Renal pelvis (tissue), 4 donors: Measurements from ENCODE around the gene LCLAT1. TPM values are rescaled to one million over a fixed set of nuclear protein-coding genes. Genes with fewer than 3 reads are reported as not detected.
"Not testable (repeated sequence)": the region's sequence is repeated elsewhere in the genome, so short reads cannot be mapped to it uniquely, and the experiment has no call there.

Experiments
- DNase-seq: peaks from one replicate; pipeline ENCODE4 v3.0.0-alpha.2; 2013
- polyA plus RNA-seq, 3 donors: library from polyadenylated mRNA; unstranded; fragments of 120-200 nt; gene quantifications; one replicate each; pipeline ENCODE4 v1.2.1, GENCODE V29; 2013; ENCODE audit not compliant: insufficient read length in 3 of 3

Gene LCLAT1
- polyA plus RNA-seq, 3 donors, result 16.7 to 21.0 (median 20.6) TPM

DNA sequence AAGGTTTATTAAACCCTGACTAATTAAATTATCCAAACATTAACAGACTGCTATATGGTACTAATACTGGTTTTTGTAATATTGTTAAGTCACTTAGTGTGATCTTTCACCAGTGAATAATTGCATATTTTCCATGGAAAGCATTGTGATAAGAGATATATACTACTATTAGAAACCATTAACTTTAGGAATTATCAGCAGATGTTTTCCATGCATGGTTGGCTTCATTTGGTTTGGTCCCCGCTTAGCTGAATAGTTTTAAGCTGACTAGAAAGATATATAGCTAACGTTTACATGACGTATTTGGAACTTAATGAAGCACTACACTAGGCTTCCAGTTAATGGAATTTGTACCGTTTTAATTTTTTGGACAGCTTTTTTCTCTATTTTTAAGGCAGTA lies 37.9 kb downstream of the LCLAT1 start:
- DNase-seq, result no peak

DNA sequence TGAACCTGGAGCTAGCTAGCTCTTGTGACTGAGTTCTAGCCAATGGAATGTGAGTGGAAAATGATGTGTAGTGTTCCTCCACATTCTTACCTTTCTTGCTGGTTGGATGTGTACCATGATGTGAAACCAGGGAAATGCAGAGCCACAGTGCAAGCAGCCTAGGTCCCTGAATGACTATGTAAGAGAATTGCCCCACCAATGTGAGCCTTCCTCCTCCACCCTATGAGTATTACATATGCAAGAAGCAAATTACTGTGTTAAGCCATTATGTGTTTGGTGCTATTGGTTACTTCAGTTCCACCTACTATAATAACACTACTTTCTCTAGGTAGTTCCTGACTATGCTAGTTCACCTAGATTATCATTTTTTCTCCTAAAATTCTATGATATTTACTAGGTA lies 39.6 kb downstream of the LCLAT1 start:
- no peak for DNase-seq

DNA sequence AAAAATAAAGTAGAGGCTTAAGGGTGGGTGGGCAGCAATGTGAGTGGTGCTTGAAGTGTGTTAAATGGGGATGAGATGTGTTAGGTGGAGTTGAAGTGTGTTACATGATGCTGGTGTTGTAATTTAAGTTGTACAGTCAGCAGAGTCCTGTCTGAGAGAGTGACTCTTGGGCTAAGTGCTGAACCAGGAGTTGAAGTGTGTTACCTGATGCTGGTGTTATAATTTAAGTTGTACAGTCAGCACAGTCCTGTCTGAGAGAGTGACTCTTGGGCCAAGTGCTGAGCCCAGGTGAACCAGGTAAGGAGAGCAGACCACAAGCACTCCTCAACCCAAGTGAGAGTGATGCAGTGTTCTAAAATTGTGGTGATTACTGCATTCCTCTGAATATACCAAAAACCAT lies 40.6 kb downstream of the LCLAT1 start:
- DNase-seq, result no peak

DNA sequence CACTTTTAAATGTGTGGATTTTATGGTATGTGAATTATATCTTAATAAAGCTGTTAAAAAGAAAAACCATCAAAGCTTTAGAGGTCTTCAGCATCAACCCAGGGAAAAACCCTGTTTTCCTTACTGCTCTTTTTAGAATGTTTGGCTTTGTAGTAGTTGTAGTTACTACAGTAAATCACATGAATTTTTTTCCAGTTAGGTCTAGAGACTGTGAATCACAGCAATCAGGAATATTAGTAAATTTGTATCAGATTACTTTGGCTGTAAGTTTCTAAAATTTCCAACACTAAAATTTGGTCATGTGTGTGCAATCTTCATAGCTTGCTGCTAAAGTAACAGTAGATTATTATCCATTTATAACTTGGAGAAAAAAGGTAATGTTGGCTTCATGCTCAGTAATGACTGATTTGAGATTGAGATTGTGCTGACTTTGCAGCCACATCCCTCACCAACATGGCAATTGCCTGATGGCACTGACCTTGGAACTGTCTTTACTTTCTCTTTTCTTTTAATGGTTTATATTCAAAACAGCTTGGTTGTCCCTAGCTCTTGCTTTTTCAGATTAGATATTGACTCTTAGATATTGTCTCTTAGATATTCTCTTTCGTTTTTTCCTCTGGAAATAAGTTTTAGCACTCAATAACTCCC lies 41.1 kb downstream of the LCLAT1 start:
- no peak for DNase-seq

DNA sequence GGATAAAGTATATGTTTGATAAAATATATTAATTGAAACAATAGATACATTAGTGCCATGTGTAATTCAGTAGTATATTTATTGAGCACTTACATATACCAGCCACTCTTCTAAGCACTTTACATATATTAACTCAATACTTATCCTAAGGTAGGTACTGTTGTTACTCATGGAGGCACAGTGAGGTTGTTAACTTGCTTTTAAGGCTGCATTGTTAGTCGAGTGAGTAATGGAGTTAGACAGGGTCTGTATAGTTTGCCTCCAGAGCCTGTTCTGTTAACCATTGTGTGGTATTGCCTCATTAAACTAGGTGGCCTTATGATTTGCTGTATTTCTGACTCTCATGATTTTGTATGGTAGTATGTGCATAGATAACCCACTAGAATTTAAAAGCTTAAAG lies 44.2 kb downstream of the LCLAT1 start:
- no peak for DNase-seq

DNA sequence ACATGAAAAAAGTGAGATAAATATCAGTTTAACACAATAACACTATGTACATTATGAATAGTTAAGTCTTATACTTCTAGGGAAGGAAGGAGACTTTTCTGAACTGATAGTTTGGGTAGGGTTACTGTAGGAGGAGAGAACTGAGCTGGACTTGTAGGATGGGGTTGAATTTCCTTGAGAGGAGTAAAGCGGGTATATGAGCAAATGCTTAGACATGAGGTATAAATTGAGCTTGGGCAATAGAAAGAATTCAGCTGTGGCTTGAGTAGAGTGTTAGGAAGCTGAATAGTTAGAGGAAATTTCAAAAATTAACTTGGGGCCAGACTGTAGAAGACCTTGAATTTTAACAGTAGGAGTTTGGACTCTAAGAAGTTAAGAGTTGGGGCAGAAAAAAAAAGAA lies 45.1 kb downstream of the LCLAT1 start:
- no peak for DNase-seq

DNA sequence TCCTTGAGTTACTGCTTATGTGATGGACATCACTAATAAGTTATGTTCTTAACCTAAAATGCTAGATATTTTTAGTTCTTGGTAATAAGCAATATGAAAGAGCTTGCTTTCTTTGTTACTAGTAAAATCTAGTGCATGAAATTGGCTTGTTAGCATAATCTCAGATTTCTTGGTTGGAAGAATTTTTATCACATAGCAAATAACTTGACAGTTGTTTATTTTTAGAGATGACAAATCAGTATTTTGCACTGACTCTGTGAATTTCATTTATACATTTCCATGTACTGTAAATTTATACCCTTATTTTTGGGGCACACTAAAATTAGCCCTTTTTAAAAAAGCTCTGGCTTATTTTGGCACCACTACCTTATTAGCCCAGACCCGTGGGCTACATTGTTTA lies 45.6 kb downstream of the LCLAT1 start:
- no peak for DNase-seq

DNA sequence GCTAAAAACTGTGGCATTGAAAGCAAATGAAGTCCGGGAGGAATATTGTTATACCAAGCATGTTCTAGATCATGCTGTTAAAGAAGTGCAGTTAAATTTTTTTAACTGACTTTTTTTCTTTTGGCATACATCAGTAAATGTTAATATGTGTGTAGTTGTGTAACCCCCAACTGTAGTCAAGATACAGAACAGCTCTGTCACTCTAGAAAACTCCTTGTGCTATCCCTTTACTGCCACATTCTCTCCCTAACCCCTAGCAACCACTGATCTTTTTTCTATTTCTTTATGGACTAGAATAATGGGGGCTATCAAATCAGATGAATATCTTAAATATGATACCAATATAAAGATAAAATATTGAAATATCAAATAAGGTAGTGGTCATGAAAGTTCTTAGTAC lies 46.4 kb downstream of the LCLAT1 start:
- DNase-seq, result no peak

DNA sequence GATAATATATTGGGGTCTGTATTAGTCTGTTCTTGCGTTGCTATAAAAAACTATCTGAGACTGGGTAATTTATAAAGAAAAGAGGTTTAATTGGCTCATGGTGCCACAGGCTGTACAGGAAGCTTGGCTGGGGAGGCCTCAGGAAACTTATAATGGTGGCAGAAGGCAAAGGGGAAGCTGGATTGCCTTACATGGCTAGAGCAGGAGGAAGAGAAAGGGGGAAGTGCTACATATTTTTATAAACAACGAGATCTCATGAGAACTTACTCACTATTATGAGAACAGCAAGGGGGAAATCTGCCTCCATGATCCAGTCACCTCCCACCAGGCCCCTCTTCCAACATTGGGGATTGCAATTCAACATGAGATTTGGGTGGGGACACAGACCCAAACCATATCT lies 48.9 kb downstream of the LCLAT1 start:
- DNase-seq, result not testable (repeated sequence)

DNA sequence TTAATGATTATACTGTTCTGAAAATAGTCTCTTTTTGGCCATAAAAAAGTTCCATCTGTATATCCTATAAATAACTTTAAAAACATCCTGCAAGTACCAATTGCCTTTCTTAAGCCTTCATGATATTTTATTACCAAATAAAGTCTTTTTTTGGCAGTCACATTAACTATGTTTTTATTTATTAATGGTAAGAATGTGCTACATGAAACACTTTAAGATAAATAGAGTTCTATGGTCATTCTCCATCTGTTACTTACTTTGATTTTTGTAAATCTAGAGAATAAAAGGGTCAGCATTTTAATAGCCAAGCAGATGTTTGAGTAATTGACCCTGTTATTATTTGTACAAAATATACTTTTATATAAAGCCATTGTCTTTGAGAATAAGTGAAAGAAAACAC lies 52.6 kb downstream of the LCLAT1 start:
- DNase-seq, result peak; percentile 44

DNA sequence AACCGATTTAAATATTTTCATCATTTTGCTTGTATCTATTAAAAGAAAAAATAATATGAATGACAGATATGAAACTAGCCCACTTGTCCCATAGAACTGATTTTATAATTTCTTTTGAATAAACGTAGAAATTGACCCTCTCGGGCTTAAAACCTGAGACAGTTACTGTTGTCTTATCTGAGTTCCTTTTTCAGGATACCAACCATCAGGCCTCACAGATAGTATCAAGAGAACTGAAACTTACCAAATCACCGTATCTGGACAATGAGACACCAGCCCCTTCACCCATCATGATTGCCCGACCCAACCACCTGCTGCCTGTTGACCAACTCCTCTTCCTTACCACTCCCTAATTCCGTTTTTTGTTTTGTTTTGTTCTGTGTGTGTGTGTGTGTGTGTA lies 53.7 kb downstream of the LCLAT1 start:
- no peak for DNase-seq

DNA sequence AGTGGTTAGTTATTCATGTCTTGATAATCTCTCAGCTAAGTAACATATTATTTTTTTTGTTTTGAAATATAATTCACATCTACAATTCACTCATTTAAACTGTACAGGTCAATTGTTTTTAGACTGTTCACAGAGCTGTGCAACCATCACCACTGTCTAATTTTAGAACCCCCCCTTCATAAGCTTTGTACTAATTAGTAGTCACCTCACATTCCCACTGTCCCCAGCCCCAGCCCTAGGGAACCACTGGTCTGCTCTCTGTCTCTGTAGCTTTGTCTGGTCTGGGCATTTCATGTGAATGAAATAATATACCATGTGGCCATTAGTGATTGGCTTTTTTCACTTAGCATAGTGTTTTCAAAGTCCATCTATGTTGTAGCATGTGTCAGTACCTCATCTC lies 55.3 kb downstream of the LCLAT1 start:
- no peak for DNase-seq

DNA sequence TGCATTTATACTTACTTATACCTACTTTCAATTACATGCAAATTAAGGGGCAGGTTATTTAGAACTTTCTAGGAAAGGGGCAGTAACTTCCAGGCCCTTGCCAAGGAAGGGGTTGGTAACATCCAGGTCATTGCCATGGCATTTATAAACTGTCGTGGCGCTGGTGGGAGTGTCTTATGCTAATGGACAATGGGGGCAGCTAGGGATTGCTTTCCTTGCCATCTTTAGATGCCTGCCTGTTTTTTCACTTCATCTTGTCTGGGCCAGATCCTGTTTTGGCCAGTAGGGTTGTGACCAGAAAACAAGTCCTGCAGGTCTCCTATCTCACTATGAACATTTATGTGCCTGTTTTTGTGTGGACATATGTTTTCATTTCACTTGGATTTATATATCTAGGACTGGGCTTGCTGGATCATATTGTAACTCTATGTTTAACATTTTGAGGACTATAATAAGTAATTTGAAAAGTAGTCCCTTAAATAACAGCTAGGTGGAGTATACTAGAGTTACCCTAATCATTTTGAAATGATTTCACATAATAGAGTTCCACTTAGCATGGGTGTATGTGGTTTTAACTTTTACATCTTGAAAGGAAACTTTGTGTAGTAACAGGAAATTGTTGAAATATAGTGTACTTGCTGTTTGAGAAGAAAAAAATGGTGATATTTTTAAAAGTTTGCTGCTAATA lies 56.1 kb downstream of the LCLAT1 start:
- DNase-seq, result no peak

DNA sequence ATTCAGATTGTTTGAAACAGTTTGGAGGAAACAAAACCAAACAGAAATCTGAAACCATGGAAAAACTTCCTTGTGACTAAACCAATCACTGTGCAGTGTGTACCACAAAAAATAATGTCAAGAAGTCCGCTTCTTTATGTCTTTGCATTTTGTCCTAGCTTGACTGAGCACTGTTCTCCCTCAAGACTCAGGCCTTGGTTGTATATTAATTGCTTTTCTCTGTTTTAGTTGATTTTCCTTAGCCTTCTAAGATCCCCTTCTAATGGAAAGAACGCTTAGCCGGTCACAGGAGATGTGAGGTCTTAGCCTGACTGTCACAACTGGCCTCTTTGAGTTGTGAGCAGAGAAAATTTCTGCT lies 56.6 kb downstream of the LCLAT1 start:
- no peak for DNase-seq

DNA sequence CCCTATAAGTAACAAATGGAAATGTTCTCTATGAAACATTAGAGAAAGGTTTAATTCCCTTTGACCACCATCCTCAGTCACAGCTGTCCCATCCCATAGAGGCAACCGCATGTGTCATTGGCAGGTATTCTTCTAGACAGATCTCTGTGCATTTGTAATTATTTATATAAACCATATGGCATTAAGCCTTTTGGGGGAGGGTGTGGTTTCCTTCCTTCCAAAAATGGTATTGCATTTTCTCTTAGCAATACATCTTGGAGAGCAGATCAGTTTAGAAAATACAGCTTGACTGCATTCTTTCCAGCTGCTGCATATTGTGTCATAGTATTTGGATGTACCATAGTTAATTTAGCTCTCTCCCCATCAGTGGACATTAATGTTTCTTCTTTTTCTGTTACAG lies 57.7 kb downstream of the LCLAT1 start:
- DNase-seq, result no peak

DNA sequence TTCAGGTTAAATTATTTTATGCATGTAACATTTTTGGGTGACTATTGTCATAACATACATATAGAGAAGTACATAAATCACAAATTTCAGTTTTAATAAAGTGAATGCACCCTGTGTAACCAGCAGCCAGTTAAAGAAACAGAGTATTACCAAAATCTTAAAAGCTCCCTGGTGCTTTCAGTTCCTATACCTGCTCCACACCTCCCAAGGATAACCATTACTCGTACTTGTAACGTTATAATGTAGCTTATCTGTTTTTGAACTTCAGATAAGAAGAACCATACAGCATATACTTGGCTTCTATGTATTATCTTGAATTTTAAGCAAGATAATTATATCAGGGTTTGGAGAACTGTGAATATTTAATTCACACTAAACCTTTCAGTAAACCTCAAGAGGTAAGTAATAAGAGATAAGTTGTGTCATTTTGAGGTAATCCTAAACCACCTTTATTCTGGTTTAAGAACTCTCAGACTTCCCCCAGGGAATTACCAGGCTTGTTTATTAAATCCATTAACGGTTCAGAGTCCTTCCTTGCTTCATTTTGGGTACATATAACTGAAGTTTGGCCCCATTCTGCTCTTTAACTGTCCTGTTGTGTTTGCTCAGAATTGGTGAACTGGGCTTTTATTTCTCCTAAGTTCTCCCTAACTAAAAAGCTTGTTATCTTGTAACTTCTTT lies 58.6 kb downstream of the LCLAT1 start:
- no peak for DNase-seq

DNA sequence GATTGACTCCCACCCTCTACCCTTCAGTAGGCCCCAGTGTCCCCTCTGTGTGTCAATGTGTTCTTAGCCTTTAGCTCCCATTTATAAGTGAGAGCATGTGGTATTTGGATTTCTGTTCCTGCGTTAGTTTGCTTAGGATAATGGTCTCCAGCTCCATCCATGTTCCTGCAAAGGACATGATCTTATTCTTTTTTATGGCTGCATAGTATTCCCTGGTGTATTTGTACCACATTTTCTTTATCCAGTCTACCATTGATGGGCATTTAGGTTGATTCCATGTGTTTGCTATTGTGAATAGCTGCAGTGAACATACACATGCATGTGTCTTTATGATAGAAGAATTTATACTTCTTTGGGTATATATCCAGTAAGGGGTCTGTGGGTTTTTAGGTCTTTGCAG lies 60.4 kb downstream of the LCLAT1 start:
- not testable (repeated sequence) for DNase-seq

DNA sequence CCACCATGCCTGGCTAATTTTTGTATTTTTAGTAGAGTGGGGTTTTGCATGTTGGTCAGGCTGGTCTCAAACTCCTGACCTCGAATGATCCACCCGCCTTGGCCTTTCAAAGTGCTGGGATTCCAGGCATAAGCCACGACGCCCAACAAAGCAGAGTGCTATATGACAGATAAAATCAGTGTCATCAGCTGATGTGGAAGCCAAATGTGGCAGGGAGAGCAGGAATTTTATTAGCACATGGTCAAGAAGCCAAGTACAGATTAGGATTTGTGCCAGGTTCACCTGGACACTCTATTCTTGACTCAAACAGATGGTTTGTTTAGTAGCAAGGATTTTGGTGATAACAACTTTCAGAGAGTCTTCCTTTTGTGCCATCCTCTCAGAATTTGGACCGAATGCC lies 62.7 kb downstream of the LCLAT1 start:
- no peak for DNase-seq

DNA sequence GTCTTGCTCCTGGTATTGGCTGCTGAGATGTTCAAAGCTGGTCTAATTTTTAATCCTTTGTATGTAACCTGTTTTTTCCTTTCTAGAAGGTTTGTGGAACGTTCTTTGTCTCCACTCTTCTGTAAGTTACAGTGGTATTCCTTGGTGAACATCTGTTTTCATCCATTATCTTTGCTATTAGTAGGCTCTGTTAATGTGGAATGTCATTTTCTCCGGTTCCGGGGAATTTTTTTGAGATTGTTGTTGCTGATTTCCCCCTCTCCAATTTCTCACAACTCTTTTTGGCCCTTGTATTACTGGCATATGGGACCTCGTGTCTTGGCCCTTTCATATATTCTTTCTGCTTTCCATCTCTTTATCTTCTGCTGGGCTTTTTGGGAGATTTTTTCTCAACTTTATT lies 63.4 kb downstream of the LCLAT1 start:
- no peak for DNase-seq

DNA sequence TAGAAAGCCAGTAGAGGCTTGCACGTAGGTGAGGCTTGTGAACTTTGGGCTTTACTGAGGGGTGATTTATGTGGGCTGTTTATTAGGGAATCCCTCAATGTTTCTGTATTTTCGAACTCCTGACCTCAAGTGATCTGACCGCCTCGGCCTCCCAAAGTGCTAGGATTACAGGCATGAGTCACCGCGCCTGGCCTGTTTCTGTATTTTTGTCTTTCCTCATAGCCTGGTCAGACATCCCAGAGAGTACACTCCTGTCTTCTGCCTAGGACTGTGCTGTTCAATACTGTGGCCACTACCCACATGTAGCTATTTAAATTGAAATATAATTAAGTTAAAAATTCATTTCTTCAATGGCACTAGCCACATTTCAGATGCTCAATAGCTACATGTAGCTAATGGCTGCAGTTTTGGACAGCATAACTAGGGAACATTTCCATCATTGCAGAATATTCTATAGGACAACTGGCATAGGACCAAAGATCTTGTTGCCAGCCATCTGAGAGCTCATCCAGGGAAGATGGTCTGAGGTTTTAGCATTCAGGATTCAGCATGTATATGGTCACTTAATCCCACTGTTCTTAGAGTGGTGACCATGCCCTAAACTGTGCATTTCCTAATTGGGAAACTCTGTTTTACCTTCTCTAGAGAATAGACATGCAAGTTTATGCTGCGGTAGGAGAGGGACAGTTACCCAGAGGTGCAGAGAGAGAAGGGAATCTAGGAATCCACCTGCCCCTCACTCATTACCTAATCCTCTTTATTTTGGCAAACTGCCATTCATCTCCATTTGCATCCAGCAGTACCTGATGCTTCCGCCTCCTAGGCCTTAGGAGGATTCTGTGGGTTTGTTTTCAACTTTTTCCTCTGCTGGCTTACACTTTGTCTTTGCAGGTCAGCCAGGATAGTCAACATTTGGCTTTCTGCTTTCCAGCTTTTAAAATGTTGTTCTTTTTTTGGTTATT lies 64.4 kb downstream of the LCLAT1 start:
- DNase-seq, result peak; percentile 40

DNA sequence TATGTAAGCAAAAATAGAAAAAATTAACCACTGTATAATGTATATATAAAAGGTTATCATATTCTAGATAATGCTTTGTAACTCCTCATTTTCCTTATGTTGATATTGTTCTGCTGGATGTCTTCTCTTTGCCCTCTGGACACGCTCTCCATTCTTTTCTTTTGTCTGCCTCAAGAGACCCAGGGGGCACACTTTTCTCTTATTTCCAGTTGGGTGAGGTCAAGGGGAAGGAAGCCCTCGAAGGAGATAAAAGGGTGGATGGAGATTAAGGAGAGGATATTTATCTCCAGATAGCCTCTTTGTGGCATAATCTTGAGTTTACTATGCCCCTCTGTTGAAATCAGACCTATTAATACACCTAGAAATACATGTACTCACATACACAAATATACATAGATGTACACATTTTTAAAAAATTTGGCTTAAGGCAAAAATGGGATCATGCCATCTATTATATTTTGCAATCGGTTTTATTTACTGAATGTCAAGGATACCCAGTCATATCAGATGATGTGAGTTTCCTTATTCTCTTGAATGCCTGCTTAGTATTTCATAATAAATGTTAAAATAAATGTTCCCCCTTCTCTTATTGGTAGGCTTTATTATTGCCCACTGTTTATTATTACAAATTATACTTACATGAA lies 65.3 kb downstream of the LCLAT1 start:
- no peak for DNase-seq

DNA sequence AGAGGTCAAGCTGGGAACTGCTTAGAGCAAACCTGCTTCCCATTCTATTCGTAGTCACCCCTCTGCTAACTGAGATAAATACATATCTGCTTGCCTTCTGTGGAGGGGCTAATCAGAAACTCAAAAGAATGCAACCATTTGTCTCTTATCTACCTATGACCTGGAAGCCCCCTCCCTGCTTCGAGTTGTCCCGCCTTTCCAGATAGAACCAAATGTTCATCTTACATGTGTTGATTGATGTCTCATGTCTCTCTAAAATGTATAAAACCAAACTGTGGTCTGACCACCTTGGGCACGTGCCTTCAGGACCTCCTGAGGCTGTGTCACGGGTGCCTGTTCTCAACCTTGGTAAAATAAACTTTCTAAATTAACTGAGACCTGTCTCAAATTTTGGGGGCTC lies 66.6 kb downstream of the LCLAT1 start:
- not testable (repeated sequence) for DNase-seq
